CD4-positive, alpha-beta T cell treated with Interleukin-15 for 1 hour (primary cell): ENCODE results near the gene OR52B2.

ENCODE experiments used
- DNase-seq: peaks from one replicate; pipeline ENCODE4 v3.0.0-alpha.2; 2020

OR52B2 gene

GRCh38 chr11:6170226-6170625, at the start of gene OR52B2:
Gene OR52B2 (minus strand): TSS chr11:6170326. CDS start chr11:6170326, 0 bp downstream.
- no peak for DNase-seq

GRCh38 chr11:6219359-6219758, 49.2 kb upstream of the OR52B2 start:
- DNase-seq, result no peak

GRCh38 chr11:6217722-6218121, 47.6 kb upstream of the OR52B2 start:
- DNase-seq, result no peak

GRCh38 chr11:6216501-6216900, 46.4 kb upstream of the OR52B2 start:
- DNase-seq, result no peak

- DNase-seq, result no peak
Measured at GRCh38 chr11:6214530-6214929, 44.4 kb upstream of the OR52B2 start.

GRCh38 chr11:6210274-6210955, 40.3 kb upstream of the OR52B2 start:
- DNase-seq, result no peak

GRCh38 chr11:6209801-6210200, 39.7 kb upstream of the OR52B2 start:
- no peak for DNase-seq

- DNase-seq, result no peak
Measured at GRCh38 chr11:6206456-6207180, 36.5 kb upstream of the OR52B2 start.

GRCh38 chr11:6205366-6205765, 35.2 kb upstream of the OR52B2 start, which contains the start of gene C11orf42:
Gene C11orf42 (plus strand): TSS chr11:6205557. CDS start chr11:6205616, 59 bp downstream.
- no peak for DNase-seq

GRCh38 chr11:6204706-6205105, 34.6 kb upstream of the OR52B2 start:
- no peak for DNase-seq

GRCh38 chr11:6203327-6203726, 33.2 kb upstream of the OR52B2 start:
- DNase-seq, result no peak

GRCh38 chr11:6202041-6202440, 31.9 kb upstream of the OR52B2 start:
- DNase-seq, result no peak

GRCh38 chr11:6201481-6201880, 31.4 kb upstream of the OR52B2 start:
- DNase-seq, result no peak

GRCh38 chr11:6200975-6201374, 30.8 kb upstream of the OR52B2 start:
- DNase-seq, result peak; percentile 81

GRCh38 chr11:6199174-6199810, 29.2 kb upstream of the OR52B2 start, which contains the start of gene OR52W1:
Gene OR52W1 (plus strand): TSS chr11:6199224. CDS start chr11:6199224, 0 bp downstream.
- no peak for DNase-seq

- DNase-seq, result no peak
Measured at GRCh38 chr11:6197466-6198200, 27.5 kb upstream of the OR52B2 start.

- no peak for DNase-seq
Measured at GRCh38 chr11:6196396-6196795, 26.3 kb upstream of the OR52B2 start.

GRCh38 chr11:6194065-6194581, 24.0 kb upstream of the OR52B2 start:
- no peak for DNase-seq

- DNase-seq, result peak; percentile 45
Measured at GRCh38 chr11:6191742-6192141, 21.6 kb upstream of the OR52B2 start.

- DNase-seq, result no peak
Measured at GRCh38 chr11:6175440-6175839, 5.3 kb upstream of the OR52B2 start.

GRCh38 chr11:6156628-6157359, 13.3 kb downstream of the OR52B2 start:
- DNase-seq, result no peak

GRCh38 chr11:6152126-6152525, 18.0 kb downstream of the OR52B2 start:
- no peak for DNase-seq
